Stimulated activated CD4-positive, alpha-beta T cell treated with anti-CD3 and anti-CD28 coated beads, Interleukin-1b, Interleukin-23, amount 100 ng/mL, for 48 hours (primary cell): ENCODE measurements around the gene KMT2C.

ENCODE experiments used
- DNase-seq: peaks from one replicate; pipeline ENCODE4 v3.0.0-alpha.2; 2020

The KMT2C gene

DNA sequence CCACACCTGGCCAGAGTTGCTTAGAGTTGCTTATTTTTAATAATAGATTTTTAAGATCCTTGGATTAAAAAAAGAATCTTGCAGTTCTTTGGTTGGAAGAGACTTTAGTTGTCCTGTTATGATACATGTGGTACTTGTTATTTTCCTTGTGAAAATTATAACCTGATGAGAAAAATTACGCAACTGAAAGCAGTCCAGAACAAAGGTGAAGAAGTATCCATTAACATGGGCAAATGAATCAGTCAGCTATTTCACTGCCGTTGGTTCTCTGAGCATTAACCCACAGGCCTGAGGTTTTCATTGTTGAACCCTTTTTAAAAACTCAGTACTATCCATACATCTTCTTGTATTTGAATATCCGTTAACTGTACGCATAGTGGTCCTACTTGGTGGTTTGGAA, 342.1 kb downstream of the KMT2C start:
- no peak for DNase-seq

- DNase-seq, result no peak
Measured at GRCh38 chr7:152090747-152091146, 345.1 kb downstream of the KMT2C start.

GRCh38 chr7:152089183-152089582, 346.6 kb downstream of the KMT2C start:
- no peak for DNase-seq

DNA sequence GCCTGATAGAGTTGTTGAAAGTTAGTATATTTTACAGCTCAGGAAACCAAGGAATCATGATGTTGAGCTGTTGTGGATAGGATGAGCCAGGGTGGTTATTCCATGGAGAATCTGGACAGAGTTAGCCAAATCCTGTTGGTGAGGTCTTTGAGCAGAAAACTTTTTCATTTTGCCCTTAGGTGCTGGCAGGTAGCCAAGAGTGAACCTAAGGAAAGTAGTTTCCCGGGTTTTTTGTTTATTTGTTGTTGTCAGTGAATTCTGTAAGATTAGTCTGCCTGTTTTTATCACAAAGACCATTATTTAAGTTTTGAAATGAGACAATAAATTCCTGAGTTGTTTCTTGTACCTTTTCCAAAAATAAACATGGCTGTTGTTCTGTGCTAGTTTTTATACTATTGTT, 349.3 kb downstream of the KMT2C start:
- DNase-seq, result no peak

GRCh38 chr7:152085131-152085530, 350.7 kb downstream of the KMT2C start:
- DNase-seq, result no peak
